ENCODE data around the gene ABCB6.

ABCB6 gene

DNA sequence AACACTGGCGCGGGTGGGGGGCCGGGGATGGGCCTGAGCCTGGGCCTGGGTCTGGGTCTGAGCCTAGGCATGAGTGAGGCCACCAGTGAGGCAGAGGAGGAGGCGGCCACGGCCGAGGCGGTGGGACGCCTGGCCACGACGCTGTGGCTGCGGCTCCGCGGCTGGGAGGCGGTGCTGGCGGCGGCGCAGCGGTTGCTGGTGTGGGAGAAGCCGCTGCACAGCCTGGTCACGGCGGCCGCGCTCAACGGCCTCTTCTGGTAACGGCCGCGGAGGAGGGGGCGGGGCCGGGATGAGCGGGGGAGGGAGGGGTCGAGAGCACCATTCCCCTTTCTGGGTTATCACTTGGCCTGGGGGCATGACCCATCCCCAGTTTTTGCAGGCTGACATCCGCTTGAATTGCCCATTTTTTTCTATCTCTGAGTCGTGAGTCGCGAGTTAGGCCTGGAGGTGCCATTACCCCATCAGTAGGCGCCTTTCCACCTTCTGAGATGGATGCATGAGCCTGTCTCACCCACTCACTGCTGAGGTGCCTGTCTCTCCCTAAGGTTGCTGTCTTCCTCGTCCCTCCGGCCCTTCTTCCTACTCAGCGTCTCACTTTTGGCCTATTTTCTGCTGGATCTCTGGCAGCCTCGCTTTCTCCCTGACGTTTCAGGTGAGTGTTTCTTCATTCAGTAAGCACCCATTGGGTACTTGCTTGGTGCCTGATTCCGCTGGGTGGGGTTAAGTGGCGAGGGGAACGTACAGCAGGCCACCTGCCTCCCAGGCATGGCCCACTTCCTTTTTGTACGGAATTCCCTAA, 40.2 kb downstream of the ABCB6 start (continued):
- TF ChIP-seq, protein P1, sequence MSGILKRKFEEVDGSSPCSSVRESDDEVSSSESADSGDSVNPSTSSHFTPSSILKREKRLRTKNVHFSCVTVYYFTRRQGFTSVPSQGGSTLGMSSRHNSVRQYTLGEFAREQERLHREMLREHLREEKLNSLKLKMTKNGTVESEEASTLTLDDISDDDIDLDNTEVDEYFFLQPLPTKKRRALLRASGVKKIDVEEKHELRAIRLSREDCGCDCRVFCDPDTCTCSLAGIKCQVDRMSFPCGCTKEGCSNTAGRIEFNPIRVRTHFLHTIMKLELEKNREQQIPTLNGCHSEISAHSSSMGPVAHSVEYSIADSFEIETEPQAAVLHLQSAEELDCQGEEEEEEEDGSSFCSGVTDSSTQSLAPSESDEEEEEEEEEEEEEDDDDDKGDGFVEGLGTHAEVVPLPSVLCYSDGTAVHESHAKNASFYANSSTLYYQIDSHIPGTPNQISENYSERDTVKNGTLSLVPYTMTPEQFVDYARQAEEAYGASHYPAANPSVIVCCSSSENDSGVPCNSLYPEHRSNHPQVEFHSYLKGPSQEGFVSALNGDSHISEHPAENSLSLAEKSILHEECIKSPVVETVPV (CRISPR knock-in tag; IDR thresholded peaks at IDR 0.05), result no peak
- TF ChIP-seq, protein P2, sequence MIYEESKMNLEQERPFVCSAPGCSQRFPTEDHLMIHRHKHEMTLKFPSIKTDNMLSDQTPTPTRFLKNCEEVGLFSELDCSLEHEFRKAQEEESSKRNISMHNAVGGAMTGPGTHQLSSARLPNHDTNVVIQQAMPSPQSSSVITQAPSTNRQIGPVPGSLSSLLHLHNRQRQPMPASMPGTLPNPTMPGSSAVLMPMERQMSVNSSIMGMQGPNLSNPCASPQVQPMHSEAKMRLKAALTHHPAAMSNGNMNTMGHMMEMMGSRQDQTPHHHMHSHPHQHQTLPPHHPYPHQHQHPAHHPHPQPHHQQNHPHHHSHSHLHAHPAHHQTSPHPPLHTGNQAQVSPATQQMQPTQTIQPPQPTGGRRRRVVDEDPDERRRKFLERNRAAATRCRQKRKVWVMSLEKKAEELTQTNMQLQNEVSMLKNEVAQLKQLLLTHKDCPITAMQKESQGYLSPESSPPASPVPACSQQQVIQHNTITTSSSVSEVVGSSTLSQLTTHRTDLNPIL (CRISPR knock-in tag; IDR thresholded peaks at IDR 0.05; ENCODE audit: low read depth), result no peak
- TF ChIP-seq, protein P3, sequence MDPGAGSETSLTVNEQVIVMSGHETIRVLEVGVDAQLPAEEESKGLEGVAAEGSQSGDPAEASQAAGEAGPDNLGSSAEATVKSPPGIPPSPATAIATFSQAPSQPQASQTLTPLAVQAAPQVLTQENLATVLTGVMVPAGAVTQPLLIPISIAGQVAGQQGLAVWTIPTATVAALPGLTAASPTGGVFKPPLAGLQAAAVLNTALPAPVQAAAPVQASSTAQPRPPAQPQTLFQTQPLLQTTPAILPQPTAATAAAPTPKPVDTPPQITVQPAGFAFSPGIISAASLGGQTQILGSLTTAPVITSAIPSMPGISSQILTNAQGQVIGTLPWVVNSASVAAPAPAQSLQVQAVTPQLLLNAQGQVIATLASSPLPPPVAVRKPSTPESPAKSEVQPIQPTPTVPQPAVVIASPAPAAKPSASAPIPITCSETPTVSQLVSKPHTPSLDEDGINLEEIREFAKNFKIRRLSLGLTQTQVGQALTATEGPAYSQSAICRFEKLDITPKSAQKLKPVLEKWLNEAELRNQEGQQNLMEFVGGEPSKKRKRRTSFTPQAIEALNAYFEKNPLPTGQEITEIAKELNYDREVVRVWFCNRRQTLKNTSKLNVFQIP (CRISPR knock-in tag; IDR thresholded peaks at IDR 0.05; ENCODE audit: borderline replicate concordance, low read depth), result no peak
- TF ChIP-seq TCF4 (CRISPR knock-in tag; IDR thresholded peaks at IDR 0.05; ENCODE audit: borderline replicate concordance), result no peak
- TF ChIP-seq ZNF565 (CRISPR knock-in tag; conservative IDR thresholded peaks at IDR 0.05; ENCODE audit: low read depth), result no peak
- no peak for TF ChIP-seq ZNF70 (CRISPR knock-in tag; IDR thresholded peaks at IDR 0.05)

DNA sequence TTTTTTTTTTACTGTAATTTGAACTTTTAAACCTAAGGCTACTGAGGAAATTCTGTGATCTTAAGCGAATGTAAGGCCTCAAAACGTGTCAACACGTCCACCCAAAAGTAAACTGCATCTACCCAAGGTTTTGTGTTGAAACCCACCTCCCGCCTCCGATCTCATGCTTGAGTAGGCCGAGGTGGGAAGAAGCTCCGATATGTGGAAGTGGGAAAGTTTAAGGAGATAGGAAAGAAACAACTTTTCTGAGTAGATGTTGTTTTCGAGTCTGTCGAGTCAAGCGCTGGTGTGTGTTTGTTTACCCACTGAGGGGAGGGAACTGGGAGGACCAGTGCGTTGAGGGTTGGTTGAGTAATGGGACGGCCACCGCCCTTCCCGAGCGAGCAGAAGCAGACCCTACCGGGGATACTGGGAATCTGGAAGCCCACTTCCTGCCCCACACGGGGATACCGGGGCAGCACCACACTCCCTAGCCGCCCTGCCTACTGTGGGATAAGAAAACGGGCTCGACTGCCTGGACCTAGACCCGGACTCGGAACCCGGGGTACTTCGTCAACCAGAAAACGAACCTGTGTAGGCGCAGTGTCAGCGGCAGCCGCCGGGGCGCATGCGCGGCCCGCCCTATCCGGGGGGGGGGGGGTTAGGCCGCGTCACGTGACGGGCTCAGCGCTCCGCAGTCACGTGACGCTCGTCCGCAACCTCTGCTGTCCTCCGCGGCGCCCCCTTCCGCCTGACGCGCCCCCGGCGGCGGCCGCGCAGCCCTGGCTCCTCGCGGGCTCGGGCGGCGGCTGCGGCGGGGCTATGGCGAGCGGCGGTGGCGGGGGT, 41.0 kb downstream of the ABCB6 start, which contains the start of gene RETREG2:
Gene RETREG2 (plus strand): TSS at position 724 of the 825 bp plus-strand sequence. CDS start 78 bp downstream, at position 802.
- TF ChIP-seq ZNF565 (CRISPR knock-in tag; conservative IDR thresholded peaks at IDR 0.05; ENCODE audit: low read depth) (no peak), ESRRG (CRISPR knock-in tag; IDR thresholded peaks at IDR 0.05) (no peak), TCF4 (CRISPR knock-in tag; IDR thresholded peaks at IDR 0.05; ENCODE audit: borderline replicate concordance) (no peak), BACH2 (CRISPR knock-in tag; IDR thresholded peaks at IDR 0.05; ENCODE audit: borderline replicate concordance) (no peak)
- TF ChIP-seq, protein P3 (CRISPR knock-in tag; IDR thresholded peaks at IDR 0.05; ENCODE audit: borderline replicate concordance, low read depth), result no peak
- ATAC-seq, result peak; percentile 76

DNA sequence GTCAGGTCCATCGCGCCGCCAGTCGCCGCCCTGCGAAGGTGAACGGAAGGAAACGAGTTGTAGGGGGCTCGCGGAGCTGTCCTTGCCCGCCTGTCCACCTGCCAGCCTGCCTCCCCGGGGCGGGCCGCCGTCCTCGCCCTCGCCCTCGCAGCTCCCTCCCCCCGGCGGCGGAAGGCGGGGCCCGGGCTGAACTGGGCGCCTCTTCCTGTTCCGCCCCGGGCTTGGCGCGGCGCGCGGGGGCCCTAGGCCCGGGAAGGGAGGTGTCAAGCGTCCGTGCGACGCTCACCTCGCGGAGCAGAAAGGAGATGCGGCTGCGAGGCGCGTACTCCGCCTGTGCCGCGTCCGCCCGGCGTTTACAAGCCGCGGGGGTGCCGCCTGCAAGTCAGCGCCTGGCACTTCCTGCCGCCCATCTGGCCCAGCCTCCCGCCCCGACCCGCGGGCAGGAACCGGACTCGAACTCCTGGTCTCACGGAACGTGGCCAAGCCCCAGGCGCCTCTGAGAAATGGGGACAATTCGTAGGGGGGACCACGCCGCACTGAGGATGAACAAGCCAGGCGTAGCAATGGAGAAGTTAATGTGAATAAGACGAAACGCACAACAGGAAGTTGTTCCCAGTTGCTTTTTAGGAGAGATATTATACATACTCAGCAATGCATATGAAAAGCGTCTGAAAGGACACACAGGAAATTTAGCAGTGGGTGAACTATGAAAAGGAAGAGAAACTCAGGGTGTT, 41.8 kb downstream of the ABCB6 start, which contains the start of gene CNPPD1:
Gene CNPPD1 (minus strand): TSS at position 108 of the 734 bp plus-strand sequence. CDS start 97 bp downstream, at position 11.
- no peak for TF ChIP-seq ZNF8 (CRISPR knock-in tag; IDR thresholded peaks at IDR 0.05)
- no peak for TF ChIP-seq TCF4 (CRISPR knock-in tag; IDR thresholded peaks at IDR 0.05; ENCODE audit: borderline replicate concordance)
- TF ChIP-seq ARNTL (CRISPR knock-in tag; IDR thresholded peaks at IDR 0.05; ENCODE audit: borderline replicate concordance, low read depth), result no peak
- peak; percentile 69; the same call in 1 of the 2 replicates for TF ChIP-seq ZFP3 (CRISPR knock-in tag; IDR thresholded peaks at IDR 0.05)
- TF ChIP-seq, protein P3 (CRISPR knock-in tag; IDR thresholded peaks at IDR 0.05; ENCODE audit: borderline replicate concordance, low read depth), result no peak
- TF ChIP-seq ZNF565 (CRISPR knock-in tag; conservative IDR thresholded peaks at IDR 0.05; ENCODE audit: low read depth), result no peak
- TF ChIP-seq RARB (CRISPR knock-in tag; IDR thresholded peaks at IDR 0.05), result no peak
- TF ChIP-seq ISL1 (CRISPR knock-in tag; IDR thresholded peaks at IDR 0.05), result no peak
- TF ChIP-seq, protein P1 (CRISPR knock-in tag; IDR thresholded peaks at IDR 0.05), result no peak
- 0 out of 2 replicates have a peak, but pooled peaks have one; percentile 26 for TF ChIP-seq CSDC2 (CRISPR knock-in tag; IDR thresholded peaks at IDR 0.05)
- no peak for TF ChIP-seq ZNF70 (CRISPR knock-in tag; IDR thresholded peaks at IDR 0.05)
- ATAC-seq, result peak; percentile 88

All from SK-N-SH treated with all-trans-retinoic acid at 6 μM for 48 hours (cell line).